Sigmoid colon (tissue), 3 donors: Measurements from ENCODE around the gene GTF2I.
"Not testable (repeated sequence)": the region's sequence is repeated elsewhere in the genome, so short reads cannot be mapped to it uniquely, and the experiment has no call there.

Source experiments
- POLR2A ChIP-seq, 2 donors: fragments of 450-650 bp; IDR thresholded peaks; one replicate each; pipeline ENCODE4 v1.6.1; 2016; ENCODE audit warnings: antibody characterized with exemption in 2 of 2, mild to moderate bottlenecking in 2 of 2, moderate library complexity in 2 of 2
- TF ChIP-seq, protein P1 (sequence below), 4 experiments: fragments of 450-650 bp in 3 of 4; fragments of 200-600 bp in 1 of 4; IDR thresholded peaks; one replicate each; pipeline ENCODE4 v1.5.1; 2016 to 2019; ENCODE audit warnings: antibody characterized with exemption in 4 of 4, mild to moderate bottlenecking in 3 of 4, moderate library complexity in 2 of 4

DNA sequence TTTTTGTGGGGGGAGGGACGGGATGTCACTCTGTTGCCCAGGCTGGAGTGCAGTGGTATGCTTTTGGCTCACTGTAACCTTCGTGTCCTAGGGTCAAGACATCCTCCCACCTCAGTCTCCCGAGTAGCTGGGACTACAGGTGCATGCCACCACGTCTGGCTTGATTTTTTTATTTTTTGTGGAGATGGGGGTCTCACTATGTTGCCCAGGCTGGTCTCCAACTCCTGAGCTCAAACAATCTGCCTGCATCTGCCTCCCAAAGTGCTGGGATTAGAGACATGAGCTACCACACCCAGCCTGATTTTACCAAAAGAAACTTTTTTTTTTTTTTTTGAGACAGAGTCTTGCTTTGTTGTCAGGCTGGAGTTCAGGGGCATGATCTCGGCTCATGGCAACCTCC is 10.0 kb downstream of the GTF2I start:
- TF ChIP-seq, protein P1, sequence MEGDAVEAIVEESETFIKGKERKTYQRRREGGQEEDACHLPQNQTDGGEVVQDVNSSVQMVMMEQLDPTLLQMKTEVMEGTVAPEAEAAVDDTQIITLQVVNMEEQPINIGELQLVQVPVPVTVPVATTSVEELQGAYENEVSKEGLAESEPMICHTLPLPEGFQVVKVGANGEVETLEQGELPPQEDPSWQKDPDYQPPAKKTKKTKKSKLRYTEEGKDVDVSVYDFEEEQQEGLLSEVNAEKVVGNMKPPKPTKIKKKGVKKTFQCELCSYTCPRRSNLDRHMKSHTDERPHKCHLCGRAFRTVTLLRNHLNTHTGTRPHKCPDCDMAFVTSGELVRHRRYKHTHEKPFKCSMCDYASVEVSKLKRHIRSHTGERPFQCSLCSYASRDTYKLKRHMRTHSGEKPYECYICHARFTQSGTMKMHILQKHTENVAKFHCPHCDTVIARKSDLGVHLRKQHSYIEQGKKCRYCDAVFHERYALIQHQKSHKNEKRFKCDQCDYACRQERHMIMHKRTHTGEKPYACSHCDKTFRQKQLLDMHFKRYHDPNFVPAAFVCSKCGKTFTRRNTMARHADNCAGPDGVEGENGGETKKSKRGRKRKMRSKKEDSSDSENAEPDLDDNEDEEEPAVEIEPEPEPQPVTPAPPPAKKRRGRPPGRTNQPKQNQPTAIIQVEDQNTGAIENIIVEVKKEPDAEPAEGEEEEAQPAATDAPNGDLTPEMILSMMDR (IDR thresholded peaks at IDR 0.05) = not testable (repeated sequence)
- not testable (repeated sequence) for TF ChIP-seq POLR2A (IDR thresholded peaks at IDR 0.05)
